Activated CD4-positive, alpha-beta T cell treated with anti-CD3 and anti-CD28 coated beads, Interleukin-2, amount 50 U/mL, for 48 hours (primary cell): ENCODE results near the gene RAB10.
A peak's percentile ranks its signal among the peaks of the same experiment; 100 is the strongest.
"Not testable (repeated sequence)": the region's sequence is repeated elsewhere in the genome, so short reads cannot be mapped to it uniquely, and the experiment has no call there.

ENCODE experiments used
- DNase-seq, 2 experiments: peaks; one replicate each; pipeline ENCODE4 v3.0.0-alpha.2; 2020

The RAB10 gene

DNA sequence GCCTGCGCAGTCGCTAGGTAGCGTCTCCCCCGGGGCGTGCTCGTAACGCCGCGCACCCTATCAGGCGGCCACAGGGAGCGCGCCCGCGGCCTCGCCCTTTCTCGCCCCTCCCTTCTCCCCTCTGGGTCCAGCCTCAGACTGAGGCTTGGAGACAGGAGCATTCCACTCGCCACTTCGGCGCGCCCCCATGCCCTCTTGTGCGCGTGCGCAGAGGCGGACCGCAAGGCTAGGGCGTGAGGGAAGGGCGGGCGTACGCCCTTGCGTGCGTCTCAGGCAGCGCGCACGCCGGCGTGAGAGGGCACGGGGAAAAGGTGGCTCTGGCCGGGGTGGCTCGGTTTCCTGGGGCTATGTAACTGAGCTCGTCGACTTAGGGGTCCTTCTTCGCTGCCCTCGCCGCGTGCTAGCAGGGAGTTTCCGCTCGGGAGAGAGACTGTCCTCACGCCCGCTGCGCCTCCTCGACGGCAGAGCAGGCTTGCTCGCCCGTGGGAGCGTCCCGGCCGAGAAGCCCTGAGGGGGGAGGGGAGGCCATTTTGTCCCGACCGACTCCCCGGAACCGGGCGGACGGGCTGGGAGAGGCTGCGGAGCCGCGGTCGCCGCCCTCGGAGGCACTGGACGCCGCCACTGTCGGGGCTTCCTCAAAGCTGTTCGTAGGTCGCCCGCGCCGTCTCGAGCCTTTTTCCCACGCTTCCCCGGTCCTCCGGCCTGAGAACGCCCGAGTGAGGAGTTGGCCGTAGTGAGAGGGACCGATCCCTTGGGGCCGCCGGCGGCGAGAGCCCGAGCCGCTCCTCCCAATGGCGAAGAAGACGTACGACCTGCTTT lies at the start of gene RAB10:
TSS of gene RAB10 (plus strand) at position 267 of the 819 bp plus-strand sequence. CDS start at position 792, 525 bp downstream.
- peak; percentile 99 for DNase-seq

DNA sequence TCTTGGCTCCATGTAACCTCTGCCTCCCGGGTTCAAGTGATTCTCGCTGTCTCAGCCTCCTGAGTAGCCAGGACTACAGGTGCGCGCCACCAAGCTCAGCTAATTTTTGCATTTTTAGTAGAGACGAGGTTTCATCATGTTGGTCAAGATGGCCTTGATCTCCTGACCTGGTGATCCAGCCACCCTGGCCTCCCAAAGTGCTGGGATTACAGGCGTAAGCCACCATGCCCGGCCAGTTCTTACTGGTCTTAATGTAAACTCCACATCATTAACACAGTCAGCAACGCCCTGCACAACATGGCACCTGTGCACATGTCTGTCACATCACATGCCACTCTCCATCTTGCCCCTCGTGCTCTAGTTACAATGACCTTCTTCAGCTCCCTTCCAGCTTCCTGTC lies 45.8 kb upstream of the RAB10 start:
- no peak for DNase-seq

DNA sequence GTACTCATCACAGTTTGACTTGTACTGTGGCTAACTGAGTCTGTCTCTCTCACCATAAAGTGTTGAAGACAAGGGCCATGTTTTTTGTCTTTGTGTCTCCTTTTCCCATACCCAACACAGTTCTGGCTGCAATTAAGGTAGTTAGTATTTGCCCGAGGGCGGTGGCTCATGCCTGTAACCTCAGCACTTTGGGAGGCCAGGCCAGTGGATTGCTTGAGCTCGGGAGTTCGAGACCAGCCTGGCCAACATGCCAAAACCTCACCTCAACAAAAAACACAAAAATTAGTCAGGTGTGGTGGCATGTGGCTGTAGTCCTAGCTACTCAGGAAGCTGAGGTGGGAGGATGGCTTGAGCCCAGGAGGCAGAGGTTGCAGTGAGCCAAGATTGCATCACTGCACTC lies 44.7 kb upstream of the RAB10 start:
- DNase-seq, result no peak

- no peak for DNase-seq
Observed at GRCh38 chr2:25991965-25992364, 41.9 kb upstream of the RAB10 start.

DNA sequence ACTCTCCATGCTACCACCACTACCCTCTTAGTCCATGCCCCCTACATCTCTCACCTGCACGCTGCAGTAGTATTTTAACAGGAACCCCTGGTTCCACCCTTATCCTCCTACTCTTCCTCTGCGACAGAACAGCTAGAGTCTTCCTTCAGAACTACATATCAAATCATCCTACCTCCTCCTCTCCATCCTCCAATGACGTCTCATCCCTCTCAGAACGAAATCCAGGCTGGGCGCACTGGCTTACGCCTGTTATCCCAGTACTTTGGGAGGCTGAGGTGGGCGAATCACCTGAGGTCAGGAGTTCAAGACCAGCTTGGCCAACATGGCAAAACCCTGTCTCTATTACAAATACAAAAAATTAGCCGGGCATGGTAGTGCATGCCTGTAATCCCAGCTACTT lies 41.3 kb upstream of the RAB10 start:
- no peak for DNase-seq

GRCh38 chr2:25993049-25993448 lies 40.8 kb upstream of the RAB10 start:
- no peak for DNase-seq

DNA sequence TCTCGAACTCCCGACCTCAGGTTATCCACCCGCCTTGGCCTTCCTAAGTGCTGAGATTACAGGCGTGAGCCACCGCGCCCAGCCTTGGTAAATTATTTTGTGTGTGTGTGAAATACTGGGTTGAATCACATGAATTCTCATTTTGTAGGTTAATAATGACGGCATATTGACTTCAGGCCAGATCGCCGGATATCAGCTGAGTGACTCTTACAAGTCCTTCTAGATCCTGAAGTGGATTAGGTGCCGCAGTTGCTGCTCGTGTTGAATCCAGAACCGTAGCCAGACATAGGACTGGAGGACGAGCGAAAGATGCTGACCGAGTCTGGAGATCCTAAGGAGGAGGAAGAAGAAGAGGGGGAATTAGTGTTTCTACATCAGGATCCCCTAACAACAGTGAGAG lies 39.4 kb upstream of the RAB10 start:
- DNase-seq, result no peak

DNA sequence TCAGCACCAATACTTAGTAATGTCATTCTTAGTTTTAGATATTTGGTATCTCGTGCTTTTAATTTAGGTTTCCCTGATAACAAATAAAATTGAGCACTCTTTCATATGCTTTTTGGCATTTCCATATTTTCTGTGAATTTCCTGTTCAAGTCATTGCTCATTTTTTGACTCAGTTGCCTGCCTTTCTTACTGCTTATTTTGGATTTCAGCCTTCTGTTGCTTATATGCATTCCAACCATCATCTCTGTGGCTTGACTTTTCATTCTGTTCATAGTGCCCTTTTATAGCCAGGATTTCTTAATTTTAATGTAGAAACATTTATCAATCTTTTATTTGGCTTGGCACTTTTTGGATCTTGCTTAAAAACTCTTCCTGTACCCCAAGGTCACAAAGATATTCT lies 37.0 kb upstream of the RAB10 start:
- DNase-seq, result no peak

DNA sequence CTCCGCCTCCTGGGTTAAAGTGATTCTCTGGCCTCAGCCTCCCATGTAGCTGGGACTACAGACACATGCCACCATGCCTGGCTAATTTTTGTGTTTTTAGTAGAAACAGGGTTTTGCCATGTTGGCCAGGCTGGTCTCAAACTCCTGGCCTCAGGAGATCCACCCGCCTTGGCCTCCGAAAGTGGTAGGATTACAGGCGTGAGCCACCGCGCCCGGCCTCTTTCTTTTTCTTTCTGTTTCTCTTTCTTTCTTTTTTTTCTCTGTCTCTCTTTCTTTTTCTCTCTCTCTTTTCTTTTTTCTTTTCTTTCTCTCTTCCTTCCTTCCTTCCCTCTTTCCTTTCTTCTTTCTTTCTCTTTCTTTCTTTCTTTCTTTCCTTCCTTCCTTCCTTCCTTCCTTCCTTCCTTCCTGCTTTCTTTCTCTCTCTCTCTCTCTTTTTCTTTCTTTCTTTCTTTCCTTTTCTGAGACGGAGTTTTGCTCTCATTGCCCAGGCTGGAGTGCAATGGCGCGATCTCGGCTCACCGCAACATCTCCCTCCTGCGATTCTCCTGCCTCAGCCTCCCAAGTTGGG lies 35.0 kb upstream of the RAB10 start:
- not testable (repeated sequence) for DNase-seq

GRCh38 chr2:25999406-25999805 lies 34.5 kb upstream of the RAB10 start:
- not testable (repeated sequence) for DNase-seq

DNA sequence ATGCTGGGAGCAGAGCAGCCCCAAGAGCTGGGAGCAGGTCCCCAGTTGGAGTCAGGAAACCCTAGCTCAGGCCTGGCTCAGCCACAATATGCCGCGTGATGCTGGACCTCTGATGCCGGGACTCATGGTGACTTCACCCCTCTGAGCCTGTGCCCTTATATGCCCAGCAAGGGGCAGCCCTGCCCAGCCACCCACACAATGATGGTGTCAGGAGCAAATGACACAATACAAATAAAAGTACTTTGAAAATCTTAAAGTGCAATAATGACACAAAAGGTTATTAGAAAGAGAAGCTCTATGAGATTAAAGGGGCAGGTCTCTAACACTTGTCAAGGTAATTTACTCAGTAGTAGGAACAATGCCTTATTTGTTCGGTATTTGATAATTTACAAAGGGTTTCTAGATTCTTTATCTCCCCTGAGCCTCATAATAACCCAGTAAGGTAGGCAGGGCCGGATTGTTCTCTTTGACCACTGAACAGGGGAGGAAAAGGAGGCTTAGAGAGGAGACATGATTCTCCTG lies 33.3 kb upstream of the RAB10 start:
- DNase-seq, result no peak

DNA sequence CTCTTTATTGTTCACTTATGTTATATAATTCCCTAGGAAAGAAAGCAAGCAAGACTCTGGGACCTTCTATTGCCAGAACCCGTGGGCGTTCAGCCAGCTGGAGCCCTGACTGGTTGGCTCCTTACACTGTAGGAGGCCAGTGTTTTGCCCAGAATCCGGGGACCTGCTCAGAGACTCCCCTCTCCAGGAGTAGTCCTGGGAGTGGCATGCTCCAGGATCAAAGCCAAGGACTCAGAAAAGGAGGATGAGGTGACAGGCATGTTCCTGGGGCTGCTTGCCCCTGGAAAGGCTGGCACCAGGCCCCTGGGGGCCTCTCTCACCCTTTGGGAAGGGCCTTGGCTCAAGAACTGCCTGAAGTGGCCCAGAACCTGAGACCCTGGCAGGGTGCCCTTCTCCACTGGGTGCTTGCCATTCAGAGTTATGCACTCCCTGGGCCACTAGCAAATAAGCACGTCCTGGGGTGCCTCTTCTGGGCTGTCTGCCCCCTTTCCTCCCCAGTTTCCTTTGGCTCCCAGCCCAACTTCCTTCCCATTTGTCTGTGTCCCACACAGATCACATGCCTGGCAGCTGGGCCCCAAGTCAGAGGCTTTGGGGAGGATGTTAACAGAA lies 32.0 kb upstream of the RAB10 start:
- no peak for DNase-seq

DNA sequence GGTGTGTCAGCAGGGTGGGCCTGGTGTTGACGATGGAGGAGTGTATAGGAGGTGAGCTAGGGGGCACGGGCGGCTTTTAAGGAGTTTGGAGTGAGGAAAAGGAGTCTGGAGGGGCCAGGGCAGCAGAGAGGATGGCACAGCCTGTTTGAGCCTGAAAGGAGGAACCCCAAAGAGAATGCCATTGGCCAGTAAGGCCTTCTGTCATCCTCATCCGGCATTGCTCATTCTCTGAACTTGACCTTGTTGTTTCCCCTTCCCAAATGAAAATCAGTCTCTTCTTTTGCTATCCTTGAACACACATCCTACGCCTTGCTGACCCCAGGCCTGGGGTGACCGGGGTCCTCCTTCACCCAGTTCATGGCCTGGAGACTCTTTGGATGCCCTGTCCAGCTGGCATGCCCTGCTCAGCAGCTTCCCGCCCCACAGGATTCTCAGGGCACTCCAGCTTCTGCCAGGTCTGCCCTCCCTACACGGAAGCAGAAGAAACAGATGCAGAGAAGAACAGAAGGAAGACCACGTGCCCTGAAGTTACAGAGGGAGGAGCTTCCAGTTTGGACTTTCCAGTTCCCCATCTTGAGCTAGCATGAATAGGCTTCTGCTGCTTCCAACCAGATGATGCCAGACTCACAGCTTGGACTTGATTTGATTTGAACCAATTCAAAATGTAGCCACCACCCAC lies 31.1 kb upstream of the RAB10 start:
- DNase-seq, result no peak

- no peak for DNase-seq
Observed at GRCh38 chr2:26008095-26008494, 25.8 kb upstream of the RAB10 start.

DNA sequence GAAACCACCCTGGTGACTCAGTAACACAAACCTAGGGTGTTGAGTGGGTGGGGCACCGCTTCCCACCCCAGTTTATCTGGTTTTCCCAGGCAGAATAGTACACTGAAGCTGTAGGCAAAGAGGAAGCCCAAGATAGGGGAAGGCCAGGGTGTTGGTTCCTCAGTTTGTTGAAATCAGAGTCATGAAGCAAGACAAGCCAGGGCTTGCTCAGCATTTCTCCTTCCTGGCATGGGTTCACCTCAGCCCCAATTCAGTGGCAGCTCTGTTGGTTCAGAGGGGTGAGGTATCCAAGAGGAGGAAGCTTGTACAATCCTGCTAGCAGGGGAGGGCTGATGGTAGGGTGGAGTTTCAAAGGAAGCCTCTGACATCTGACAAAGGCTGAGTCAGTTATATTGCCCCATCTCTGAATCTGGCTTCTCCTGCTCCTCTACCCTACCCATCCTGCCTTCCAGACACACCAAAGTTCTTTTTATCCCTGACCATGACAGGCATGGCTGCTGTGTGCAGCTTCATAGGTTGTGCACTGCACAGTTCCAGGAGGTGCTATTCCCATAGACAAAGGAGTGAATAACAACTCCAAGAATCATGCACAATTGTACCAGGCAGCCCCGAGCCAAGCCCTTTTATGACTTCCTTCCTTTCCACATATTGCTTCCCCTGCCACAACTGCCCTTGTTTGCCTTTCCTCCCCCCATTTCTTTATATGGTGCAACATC lies 24.9 kb upstream of the RAB10 start:
- no peak for DNase-seq

- no peak for DNase-seq
Observed at GRCh38 chr2:26009567-26009963, 24.3 kb upstream of the RAB10 start.

DNA sequence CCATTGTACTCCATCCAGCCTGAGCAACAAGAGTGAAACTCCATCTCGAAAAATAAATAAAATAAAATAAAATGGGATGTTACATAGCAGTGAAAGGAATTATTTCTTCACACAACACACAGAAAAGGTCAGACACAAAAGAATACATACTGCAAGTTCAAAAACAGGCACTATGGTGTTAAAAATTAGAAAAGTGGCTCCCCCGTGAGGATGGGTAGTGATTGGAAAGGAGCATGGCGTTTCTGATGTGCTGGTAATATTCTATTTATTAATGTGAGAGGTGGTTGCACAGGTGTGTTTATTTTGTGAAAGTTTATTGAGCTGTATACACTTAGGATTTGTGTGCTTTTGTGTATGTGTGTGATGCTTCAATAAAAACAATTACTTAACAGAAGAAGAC lies 22.9 kb upstream of the RAB10 start:
- DNase-seq, result no peak

DNA sequence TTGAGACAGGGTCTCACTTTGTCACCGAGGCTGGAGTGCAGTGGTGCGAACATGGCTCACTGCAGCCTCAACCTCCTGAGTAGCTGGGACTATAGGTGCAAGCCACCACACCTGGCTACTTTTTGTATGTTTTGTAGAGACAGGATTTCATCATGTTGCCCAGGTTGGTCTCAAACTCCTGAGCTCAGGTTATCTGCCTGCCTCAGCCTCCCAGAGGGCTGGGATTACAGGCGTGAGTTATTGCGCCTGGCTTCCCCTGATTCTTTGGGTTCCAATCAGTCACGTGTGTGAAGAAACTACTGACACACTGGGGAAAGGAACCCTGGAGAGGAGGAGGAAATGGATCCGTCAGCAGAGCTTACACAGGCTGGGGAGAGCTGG lies 22.3 kb upstream of the RAB10 start:
- no peak for DNase-seq

DNA sequence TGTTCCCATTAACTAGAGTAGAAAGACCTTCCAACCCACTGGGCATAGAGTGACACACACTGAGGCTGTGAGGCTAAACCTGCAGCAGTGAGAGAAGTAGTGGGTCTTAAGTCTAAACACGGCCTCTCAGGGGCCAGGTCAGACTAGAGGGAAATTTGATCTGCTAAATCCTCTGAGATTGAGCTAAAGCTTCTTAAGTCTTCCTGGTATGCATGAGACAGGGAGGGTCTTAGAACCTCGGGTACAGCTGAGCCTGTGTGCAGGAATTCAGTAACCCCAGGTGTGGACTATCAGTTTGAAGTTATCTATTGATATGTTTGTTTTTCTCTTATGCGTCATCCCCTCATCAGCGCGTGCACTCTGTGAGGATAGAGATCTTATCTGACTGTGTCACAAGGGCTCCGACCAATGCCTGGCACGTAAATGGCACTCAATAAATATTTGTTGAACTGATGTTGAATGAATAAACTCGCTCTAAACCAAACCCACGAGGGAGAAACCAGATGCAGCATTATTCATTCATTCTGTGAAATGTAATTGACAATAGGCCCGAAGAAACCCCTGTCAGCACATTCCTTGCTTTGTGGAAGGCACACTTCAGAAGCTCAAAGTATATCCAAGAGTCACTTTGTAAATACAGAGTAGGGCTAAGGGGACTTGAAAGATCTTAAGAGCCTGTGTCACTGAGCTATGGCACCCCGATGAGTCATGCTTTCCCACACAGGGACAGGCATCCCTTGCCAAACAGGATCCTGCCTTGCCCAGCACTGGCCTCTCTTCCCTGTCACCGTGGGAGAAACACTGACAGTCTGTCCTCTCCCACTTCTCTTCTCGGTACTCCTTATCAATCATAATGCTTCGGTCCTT lies 21.7 kb upstream of the RAB10 start:
- DNase-seq, result no peak

- no peak for DNase-seq
Observed at GRCh38 chr2:26013668-26014067, 20.2 kb upstream of the RAB10 start.

DNA sequence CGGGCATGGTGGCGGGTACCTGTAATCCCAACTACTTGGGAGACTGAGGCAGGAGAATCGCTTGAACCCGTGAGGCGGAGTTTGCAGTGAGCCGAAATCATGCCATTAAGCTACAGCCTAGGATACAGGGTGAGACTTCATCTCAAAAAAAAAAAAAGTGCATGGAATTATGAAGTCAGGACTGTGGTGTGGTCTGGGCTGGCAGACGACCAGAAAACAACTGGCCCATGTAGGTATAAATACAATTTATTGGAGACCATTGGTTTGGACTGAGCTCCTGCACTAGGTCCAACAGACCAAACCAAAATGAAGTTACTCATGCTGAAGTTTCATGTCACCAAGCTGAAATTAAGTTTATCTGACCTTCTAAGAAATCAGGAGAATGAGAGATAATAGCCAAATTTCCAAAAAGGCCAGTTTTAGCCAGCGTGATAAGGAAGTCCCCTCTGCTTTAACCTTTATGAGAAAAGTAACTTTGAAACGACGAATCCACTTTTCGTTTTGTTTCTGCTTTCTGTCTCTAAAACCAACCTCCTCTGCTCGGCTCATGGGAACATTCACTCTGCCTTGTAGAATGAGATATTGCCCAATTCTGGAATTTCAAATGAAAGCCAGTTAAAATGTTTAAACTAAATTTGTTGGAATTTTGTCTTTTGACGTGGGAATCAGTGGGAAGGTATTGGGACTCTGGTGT lies 17.7 kb upstream of the RAB10 start:
- no peak for DNase-seq
